Natural killer cell treated with Interleukin-12 subunit alpha and Interleukin-12 subunit beta and Interleukin-15 and Interleukin-18, amount 100 ng/mL, for 72 hours (primary cell): Measurements from ENCODE around the gene CBR3. TPM values are rescaled to one million over a fixed set of nuclear protein-coding genes. Genes with fewer than 3 reads are reported as not detected.

Experiments
- ATAC-seq, 2 donors: fragments of 150-1000 bp; cut with Tn5 transposase in 1 of 2; sonication (Bioruptor Pico), chemical (Tn5 transposase) in 1 of 2; 2 replicates each; pipeline ENCODE4 v1.10.0; 2021
- DNase-seq: peaks from one replicate; pipeline ENCODE4 v3.0.0; 2022; ENCODE audit warnings: low spot score
- H3K27ac Mint-ChIP-seq, 2 donors: 1 replicate in 1 of 2; 2 replicates in 1 of 2; pipeline ENCODE4 v1.8.0; 2022; ENCODE audit warnings: mixed read lengths in 2 of 2, mild to moderate bottlenecking in 1 of 2, moderate library complexity in 1 of 2
- H3K27me3 Mint-ChIP-seq, 2 donors: 1 replicate in 1 of 2; 2 replicates in 1 of 2; pipeline ENCODE4 v1.8.0; 2022; ENCODE audit warnings: mixed read lengths in 2 of 2
- H3K36me3 Mint-ChIP-seq: one replicate; pipeline ENCODE4 v1.8.0; 2022; ENCODE audit warnings: mixed read lengths
- H3K4me1 Mint-ChIP-seq, 2 donors: 1 replicate in 1 of 2; 2 replicates in 1 of 2; pipeline ENCODE4 v1.8.0; 2022; ENCODE audit warnings: low read depth in 2 of 2, mixed read lengths in 2 of 2, mild to moderate bottlenecking in 1 of 2
- H3K4me3 Mint-ChIP-seq: one replicate; pipeline ENCODE4 v1.8.0; 2022; ENCODE audit warnings: mixed read lengths
- H3K9me3 Mint-ChIP-seq: 2 replicates; pipeline ENCODE4 v1.8.0; 2022; ENCODE audit warnings: mixed read lengths
- total RNA-seq, 2 donors: library from RNA; stranded (reverse); gene quantifications; one replicate each; pipeline ENCODE4 v1.2.3, GENCODE V29; 2022

CBR3 gene
- total RNA-seq, 2 donors from 2014 or later, result 4.5 to 6.5 TPM

DNA sequence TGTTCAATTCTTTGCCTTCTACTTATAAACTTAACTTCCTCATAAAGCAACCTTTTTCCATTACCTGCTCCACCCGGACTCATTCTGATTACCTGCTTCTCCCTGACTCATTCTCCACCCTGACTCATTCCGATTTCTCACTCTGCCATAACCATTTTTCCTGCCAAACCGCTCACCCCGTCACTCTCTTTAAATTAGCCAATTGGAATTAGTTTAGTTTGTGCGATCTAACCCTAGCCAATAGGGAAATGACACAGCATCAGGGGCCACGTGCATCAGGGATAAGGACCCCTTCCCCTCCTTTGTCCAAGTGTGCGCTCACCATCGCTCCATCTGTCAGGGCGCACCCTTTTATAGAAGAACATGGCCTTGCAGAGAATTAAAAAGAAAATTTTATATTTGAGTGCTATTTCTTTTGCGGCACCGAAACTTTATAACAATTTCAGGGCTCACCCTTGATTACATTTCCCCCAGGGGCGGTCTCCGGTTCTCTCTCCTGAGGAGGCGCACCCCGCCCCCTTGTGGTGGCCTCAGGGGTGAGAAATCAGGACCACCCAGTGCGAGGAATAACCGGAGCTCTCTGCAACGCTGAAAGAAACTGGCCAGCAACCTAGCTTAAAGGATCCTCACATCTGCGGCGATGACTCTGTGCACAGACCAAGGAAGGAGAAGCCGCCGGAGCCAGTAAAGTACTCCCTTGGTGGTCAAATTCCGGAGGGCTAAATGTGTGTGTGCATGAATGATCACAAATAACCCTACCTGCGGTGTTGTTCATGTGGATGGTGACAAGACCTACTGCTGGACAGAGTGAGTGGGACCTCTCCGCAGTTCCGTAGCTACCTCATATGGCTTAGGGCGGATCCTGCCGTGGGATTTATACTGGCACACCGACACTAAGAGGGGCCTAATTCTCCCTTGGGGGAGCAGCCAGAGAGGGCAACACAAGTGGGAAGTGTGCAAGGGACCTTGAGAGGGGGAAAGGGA is 30.3 kb upstream of the CBR3 start:
- Mint-ChIP-seq H3K27ac (no peak overlapping the region), H3K9me3 (no peaks in the 10 kb centered on the region), H3K36me3 (no peaks in the 10 kb centered on the region), H3K4me1 (peaks cover 8 to 18% of the 10 kb centered on the region in 2 donors), H3K27me3 (peaks cover 36 to 59% of the 10 kb centered on the region in 2 donors), H3K4me3 (peak overlapping the region; percentile 51)
- DNase-seq (no peak), ATAC-seq (peak in 1 of 2 donors; percentile 48)

DNA sequence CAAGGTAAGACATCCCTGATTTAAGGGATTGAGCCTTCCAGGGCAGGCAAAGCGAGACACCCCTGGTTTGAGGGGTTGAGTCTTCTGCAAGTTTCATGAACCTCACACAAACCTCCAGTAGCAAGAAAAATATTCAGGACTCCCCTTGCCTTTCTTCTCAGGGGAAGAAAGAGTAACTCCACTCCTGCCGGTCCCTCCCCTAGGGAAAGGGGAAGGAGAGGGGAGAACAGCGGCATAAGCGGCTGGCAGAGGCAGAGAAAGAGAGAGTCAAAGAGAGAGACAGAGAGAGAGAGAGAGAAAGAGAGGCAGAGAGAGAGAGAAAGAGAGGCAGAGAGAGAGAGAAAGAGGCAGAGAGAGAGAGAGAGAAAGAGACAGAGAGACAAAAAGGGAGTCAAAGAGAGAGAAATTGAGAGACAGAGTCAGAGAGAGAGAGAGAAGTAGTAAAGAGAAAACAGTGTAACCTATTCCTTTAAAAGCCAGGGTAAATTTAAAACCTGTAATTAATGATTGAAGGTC is 29.5 kb upstream of the CBR3 start:
- no peaks in the 10 kb centered on the region for H3K9me3 Mint-ChIP-seq
- no peaks in the 10 kb centered on the region for H3K36me3 Mint-ChIP-seq
- peaks cover 8 to 18% of the 10 kb centered on the region in 2 donors for H3K4me1 Mint-ChIP-seq
- no peak overlapping the region for H3K27ac Mint-ChIP-seq
- DNase-seq (no peak), ATAC-seq (no peak)
- peaks cover 39 to 67% of the 10 kb centered on the region in 2 donors for H3K27me3 Mint-ChIP-seq
- H3K4me3 Mint-ChIP-seq, result peak overlapping the region; percentile 51

DNA sequence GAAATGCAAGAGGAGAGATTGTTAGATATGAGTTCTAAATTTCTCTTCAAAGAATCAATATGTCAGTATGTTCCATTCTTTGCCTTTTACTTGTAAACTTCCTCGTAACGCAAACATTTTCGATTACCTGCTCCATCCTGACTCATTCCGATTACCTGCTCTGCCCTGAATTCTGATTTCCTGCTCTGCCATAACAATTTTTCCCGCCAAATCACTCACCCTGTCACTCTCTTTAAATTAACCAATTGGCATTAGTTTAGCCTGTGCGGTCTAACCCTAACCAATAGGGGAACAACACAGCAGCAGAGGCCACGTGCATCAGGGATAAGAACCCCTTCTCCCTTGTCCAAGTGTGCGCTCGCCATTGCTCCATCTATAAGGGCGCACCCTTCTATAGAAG is 25.0 kb upstream of the CBR3 start:
- Mint-ChIP-seq H3K27ac (no peak overlapping the region), H3K9me3 (no peaks in the 10 kb centered on the region), H3K4me1 (peaks cover 18 to 26% of the 10 kb centered on the region in 2 donors), H3K4me3 (no peak overlapping the region), H3K36me3 (no peaks in the 10 kb centered on the region), H3K27me3 (peaks cover 29 to 55% of the 10 kb centered on the region in 2 donors)
- ATAC-seq, result no peak
- DNase-seq, result no peak

DNA sequence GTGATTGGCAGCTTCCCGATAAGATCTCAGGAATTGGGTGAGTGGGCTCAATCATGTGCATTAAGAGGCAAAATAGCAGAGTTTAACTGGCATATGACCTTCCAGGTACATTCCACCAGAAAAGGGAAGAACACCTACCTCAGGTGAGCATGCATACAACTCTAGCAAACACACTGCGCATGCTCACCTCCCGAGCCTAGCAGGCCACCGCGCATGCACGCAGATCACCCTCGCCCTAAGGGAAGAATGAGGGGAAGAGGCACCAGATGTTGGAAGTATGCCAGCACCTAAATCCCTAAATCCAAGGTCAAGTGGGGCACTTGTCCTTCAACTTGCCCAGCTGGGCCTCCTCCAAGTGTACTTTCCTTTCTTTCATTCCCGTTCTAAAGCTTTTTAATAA is 23.6 kb upstream of the CBR3 start:
- peaks cover 17% of the 10 kb centered on the region in 2 donors for H3K4me1 Mint-ChIP-seq
- peaks cover 17 to 41% of the 10 kb centered on the region in 2 donors for H3K27me3 Mint-ChIP-seq
- no peak overlapping the region for H3K4me3 Mint-ChIP-seq
- H3K36me3 Mint-ChIP-seq, result no peaks in the 10 kb centered on the region
- ATAC-seq, result no peak
- no peak for DNase-seq
- no peak overlapping the region for H3K27ac Mint-ChIP-seq
- no peaks in the 10 kb centered on the region for H3K9me3 Mint-ChIP-seq

DNA sequence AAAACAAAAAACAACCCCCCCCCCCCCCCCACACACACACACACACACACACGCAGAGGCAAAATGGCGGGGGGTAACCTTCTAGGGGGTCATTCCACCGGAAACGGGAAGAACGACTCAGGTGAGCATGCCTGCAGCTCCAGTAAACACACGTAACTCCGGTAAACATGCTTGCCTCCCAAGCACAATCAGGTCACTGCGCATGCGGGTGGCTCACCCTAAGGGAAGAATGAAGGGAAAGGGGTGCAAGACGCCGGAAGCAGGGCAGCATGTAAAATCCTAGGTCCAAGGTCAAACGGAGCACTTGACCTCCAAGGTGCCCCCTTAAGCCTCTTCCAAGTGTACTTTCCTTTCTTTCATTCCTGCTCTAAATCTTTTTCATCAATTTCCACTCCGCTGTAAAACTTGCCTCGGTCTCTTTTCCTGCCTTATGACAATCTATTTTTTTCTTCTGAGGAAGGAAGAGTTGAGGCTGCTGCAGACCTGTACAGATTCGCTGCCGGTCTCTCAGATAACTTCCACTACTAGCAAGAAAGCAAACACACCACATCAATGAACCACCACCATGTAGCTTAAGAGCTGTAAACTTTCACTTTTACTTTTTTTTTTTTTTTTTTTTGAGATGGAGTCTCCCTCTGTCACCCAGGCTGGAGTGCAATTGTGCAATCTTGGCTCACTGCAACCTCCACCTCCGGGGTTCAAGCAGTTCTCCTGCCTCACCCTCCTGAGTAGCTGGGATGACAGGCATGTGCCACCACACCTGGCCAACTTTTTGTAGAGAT is 21.0 kb upstream of the CBR3 start:
- Mint-ChIP-seq H3K9me3 (no peaks in the 10 kb centered on the region), H3K4me3 (peak overlapping the region; percentile 83), H3K27me3 (peaks cover 6 to 20% of the 10 kb centered on the region in 2 donors), H3K4me1 (peaks cover 17% of the 10 kb centered on the region in 2 donors), H3K27ac (peak overlapping the region; percentile 18 to 45), H3K36me3 (no peaks in the 10 kb centered on the region)
- ATAC-seq (peak; percentile 32 to 74), DNase-seq (no peak)

DNA sequence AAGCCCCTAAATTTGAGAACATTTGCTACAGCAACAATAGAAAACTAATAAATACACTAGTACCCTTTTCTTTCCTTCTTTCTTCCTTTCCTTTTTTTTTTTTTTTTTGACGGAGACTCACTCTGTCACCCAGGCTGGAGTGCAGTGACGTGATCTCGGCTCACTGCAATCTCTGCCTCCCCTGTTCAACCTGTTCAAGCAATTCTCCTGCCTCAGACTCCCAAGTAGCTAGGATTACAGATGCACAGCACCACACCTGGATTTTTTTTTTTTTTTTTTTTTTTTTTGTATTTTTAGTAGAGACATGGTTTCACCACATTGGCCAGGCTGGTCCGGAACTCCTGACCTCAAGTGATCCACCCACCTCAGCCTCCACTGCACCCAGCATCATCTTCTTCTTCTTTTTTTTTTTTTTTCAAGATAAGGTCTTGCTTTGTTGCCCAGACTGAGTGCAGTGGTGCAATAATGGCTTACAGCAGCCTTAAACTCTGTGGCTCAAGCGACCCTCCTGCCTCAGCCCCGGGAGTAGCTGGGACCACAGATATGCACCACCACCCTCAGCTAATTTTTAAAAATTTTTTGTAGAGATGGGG is 19.6 kb upstream of the CBR3 start:
- Mint-ChIP-seq H3K9me3 (no peaks in the 10 kb centered on the region), H3K27me3 (peaks cover 2 to 7% of the 10 kb centered on the region in 2 donors), H3K4me3 (no peak overlapping the region), H3K27ac (no peak overlapping the region), H3K4me1 (peaks cover 17% of the 10 kb centered on the region in 2 donors), H3K36me3 (no peaks in the 10 kb centered on the region)
- DNase-seq (no peak), ATAC-seq (no peak)

DNA sequence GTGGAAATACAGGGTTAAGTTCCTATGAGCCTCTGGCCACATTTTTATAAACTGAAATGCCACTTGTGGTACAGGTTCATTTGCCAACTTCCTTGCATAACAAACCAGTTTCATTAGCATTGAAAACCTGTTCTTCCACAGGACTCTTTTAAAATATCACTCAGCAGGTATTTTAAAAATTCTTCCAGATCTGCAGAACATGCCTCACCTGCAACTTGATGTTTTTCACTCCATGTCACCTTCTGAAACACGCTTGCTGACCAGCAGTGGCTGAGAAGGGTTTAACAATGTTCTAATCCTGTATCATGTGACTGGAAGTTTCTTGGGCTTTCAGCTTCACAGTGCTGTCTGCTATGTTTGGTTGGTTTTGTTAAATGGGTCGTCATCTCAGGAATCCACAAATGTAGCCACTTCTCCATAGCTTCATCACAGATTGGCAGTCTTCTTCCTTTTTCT is 17.6 kb upstream of the CBR3 start:
- H3K27ac Mint-ChIP-seq, result no peak overlapping the region
- H3K36me3 Mint-ChIP-seq, result no peaks in the 10 kb centered on the region
- H3K27me3 Mint-ChIP-seq, result no peaks in the 10 kb centered on the region
- H3K4me3 Mint-ChIP-seq, result no peak overlapping the region
- H3K4me1 Mint-ChIP-seq, result peaks cover 15 to 17% of the 10 kb centered on the region in 2 donors
- DNase-seq (no peak), ATAC-seq (no peak)
- no peaks in the 10 kb centered on the region for H3K9me3 Mint-ChIP-seq

DNA sequence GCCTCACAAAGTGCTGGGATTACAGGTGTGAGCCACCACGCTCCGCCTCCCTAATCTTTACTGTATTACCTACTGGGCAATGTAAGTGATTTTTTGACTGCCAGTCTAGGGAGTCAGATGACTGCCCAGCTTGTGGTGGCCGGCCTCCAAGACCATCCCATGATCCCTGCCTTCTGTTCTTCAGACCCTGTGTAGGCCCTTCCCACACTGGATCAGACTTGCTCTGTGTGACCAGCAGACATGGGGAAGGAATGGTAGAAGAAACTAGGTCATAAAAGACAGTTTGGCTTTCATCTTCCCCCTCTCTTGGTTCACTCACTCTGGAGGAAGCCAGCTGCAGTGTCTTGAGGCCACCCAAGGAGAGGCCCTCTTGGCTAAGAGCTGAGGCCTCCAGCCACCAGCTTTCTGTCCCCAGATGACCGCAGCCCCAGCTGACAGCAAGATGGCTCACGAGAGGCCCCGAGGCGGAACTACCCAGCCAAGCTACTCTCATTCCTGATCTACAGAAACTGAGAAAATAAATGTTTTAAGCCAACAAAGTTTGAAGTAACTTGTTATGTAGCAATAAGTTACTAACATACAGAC is 14.5 kb upstream of the CBR3 start:
- H3K4me1 Mint-ChIP-seq, result peaks cover 0 to 1% of the 10 kb centered on the region in 2 donors
- H3K27me3 Mint-ChIP-seq, result no peaks in the 10 kb centered on the region
- H3K36me3 Mint-ChIP-seq, result no peaks in the 10 kb centered on the region
- no peaks in the 10 kb centered on the region for H3K9me3 Mint-ChIP-seq
- no peak overlapping the region for H3K4me3 Mint-ChIP-seq
- ATAC-seq (no peak), DNase-seq (no peak)
- no peak overlapping the region for H3K27ac Mint-ChIP-seq

DNA sequence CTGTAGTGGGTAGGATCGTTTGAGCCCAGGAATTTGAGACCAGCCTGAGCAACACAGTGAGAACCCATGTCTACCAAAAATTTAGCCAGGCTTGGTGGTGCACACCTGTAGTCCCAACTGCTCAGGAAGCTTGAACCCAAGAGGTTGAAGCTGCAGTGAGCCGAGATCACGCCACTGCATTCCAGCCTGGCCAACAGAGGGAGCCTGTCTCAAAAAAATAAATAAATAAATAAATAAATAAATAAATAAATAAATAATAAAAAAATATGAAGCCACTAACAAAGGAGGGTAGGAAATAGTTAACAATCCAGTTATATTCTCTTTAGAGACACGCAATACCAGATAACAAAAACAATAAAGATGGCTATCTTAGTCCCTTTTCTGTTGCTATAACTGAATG is 11.9 kb upstream of the CBR3 start:
- DNase-seq (no peak), ATAC-seq (no peak)
- Mint-ChIP-seq H3K36me3 (no peaks in the 10 kb centered on the region), H3K9me3 (no peaks in the 10 kb centered on the region), H3K27ac (no peak overlapping the region), H3K27me3 (no peaks in the 10 kb centered on the region), H3K4me1 (peaks cover 0 to 5% of the 10 kb centered on the region in 2 donors), H3K4me3 (no peak overlapping the region)

DNA sequence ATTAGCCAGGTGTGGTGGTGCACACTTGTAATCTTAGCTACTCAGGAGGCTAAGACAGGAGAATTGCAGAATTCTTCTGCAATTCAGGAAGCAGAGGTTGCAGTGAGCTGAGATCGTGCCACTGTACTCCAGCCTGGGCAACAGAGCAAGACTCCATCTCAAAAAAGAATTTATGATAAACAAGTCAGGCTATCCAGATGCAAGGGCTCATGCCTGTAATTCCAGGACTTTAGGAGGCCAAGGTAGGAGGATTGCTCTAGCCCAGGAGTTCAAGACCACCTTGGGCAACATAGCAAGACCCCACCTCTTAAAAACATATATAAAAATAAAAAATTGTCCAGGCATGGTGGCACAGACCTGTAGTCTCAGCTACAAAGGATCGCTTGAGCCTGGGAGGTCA is 10.5 kb upstream of the CBR3 start:
- ATAC-seq, result no peak
- no peaks in the 10 kb centered on the region for H3K9me3 Mint-ChIP-seq

DNA sequence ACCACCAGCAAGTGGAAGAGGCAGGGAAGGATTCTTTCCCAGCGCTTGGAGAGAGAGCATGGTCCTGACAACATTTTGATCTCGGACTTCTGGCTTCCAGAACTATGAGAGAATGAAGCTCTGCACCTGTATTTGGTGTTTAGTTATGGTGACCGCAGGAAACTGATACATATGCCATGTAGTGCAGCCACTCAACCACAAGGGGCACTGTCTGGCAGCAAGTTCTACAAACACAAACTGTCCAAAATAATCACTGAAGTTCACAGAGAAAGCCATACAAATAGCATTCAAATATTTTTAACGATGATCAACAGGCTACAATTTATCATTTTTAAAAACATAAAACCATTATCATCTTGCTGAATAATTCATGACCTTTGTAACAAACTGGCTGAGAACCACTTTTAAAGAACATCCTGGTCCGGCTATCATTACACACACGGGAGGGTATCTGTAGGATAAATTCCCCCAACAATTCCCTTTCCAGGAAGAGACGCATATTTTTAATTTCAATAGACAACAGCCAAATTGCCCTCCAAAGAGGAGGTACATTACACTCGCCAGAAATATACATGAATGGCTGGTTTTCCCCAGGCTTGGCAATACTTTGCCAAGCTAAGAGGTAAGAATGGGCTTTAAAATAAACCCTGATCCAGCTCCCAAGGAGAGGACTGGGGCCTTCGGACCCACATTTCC is 9.2 kb upstream of the CBR3 start:
- no peaks in the 10 kb centered on the region for H3K36me3 Mint-ChIP-seq
- H3K27me3 Mint-ChIP-seq, result no peaks in the 10 kb centered on the region
- peaks cover 10 to 14% of the 10 kb centered on the region in 2 donors for H3K4me1 Mint-ChIP-seq
- ATAC-seq (no peak), DNase-seq (peak; percentile 69)
- peak overlapping the region in 1 of 2 donors; percentile 46 for H3K27ac Mint-ChIP-seq
- no peak overlapping the region for H3K4me3 Mint-ChIP-seq
- H3K9me3 Mint-ChIP-seq, result no peaks in the 10 kb centered on the region

More for the DNA sequence above, 10.5 kb upstream of the CBR3 start:
- Mint-ChIP-seq H3K4me3 (no peak overlapping the region), H3K4me1 (peaks cover 3 to 9% of the 10 kb centered on the region in 2 donors), H3K36me3 (no peaks in the 10 kb centered on the region), H3K27me3 (no peaks in the 10 kb centered on the region), H3K27ac (no peak overlapping the region)
- no peak for DNase-seq

DNA sequence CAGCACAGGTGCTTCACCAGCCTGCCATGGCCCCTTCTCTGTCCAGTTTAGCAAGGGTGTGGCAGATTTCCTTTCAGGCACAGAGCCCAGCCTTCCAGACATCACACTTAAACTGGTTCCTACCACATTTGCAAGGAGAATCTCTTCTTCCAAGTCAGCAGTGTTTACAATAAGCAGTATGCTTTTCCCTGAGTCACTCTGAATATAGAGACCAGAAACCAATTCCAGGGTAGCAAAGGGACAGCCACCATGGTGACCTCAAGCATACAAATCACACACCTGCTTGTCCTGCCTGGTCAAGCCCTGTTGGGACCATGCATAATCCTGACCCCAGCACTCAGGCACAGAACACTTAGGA is 8.7 kb upstream of the CBR3 start:
- H3K36me3 Mint-ChIP-seq, result no peaks in the 10 kb centered on the region
- H3K4me3 Mint-ChIP-seq, result no peak overlapping the region
- DNase-seq (no peak), ATAC-seq (no peak)
- peak overlapping the region in 1 of 2 donors; percentile 46 for H3K27ac Mint-ChIP-seq
- no peaks in the 10 kb centered on the region for H3K27me3 Mint-ChIP-seq
- H3K9me3 Mint-ChIP-seq, result no peaks in the 10 kb centered on the region
- H3K4me1 Mint-ChIP-seq, result peaks cover 12 to 16% of the 10 kb centered on the region in 2 donors
